ENCODE results near the gene MRPL51. TPM values are rescaled to one million over a fixed set of nuclear protein-coding genes. Genes with fewer than 3 reads are reported as not detected.
"Not testable (repeated sequence)": the region's sequence is repeated elsewhere in the genome, so short reads cannot be mapped to it uniquely, and the experiment has no call there.

MRPL51 gene
- polyA plus RNA-seq, 3 donors = 191 to 204 (median 196) TPM

DNA sequence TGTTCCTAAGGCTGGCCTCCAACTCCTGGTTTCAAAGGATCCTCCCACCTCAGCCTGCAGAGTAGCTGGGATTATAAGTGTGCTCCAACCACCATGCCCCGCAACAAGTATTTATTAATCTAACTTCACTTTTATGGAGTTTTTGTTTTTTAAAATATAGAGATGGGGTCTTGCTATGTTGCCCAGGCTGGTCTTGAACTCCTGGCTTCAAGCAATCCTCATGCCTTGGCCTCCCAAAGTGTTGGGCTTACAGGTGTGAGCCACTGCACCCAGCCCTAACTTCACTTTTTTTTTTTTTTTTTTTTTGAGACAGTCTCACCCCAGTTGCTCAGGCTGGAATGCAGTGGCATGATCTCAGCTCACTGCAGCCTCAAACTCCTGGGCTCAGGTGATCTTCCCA is 2.4 kb downstream of the MRPL51 start:
- DNase-seq (ENCODE audit: low read depth in 3 of 3, low spot score in 2 of 3) = not testable (repeated sequence)

- DNase-seq (ENCODE audit: low read depth in 3 of 3, low spot score in 2 of 3) = no peak
Measured at GRCh38 chr12:6489449-6489848, 3.6 kb downstream of the MRPL51 start.

GRCh38 chr12:6488240-6488639 is 4.8 kb downstream of the MRPL51 start:
- no peak for DNase-seq (ENCODE audit: low read depth in 3 of 3, low spot score in 2 of 3)

- DNase-seq (ENCODE audit: low read depth in 3 of 3, low spot score in 2 of 3) = no peak
Measured at GRCh38 chr12:6478416-6478815, 14.6 kb downstream of the MRPL51 start.

DNA sequence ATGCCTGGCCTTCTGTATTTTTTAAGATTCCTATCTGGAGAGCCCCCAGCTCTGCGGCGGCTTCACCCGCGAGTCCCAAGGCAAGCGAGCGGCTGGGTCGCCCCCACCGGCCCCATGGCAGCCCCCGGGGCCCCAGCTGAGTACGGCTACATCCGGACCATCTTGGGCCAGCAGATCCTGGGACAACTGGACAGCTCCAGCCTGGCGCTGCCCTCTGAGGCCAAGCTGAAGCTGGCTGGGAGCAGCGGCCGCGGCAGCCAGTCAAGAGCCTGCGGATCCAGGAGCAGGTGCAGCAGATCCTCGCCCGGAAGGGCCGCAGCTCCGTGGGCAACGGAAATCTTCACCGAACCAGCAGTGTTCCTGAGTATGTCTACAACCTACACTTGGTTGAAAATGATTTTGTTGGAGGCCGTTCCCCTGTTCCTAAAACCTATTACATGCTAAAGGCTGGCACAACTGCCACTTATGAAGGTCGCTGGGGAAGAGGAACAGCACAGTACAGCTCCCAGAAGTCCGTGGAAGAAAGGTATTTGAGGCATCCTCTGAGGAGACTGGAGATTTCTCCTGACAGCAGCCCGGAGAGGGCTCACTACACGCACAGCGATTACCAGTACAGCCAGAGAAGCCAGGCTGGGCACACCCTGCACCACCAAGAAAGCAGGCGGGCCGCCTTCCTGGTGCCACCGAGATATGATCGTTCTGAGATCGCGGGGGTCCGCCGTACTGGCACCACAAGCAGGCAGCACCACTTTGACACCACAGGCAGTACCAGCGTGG is 15.3 kb downstream of the MRPL51 start:
- DNase-seq (ENCODE audit: low read depth in 3 of 3, low spot score in 2 of 3) = not testable (repeated sequence)

GRCh38 chr12:6476489-6476888 is 16.6 kb downstream of the MRPL51 start:
- no peak for DNase-seq (ENCODE audit: low read depth in 3 of 3, low spot score in 2 of 3)

- DNase-seq (ENCODE audit: low read depth in 3 of 3, low spot score in 2 of 3) = not testable (repeated sequence)
Measured at GRCh38 chr12:6475233-6475975, 17.7 kb downstream of the MRPL51 start.

GRCh38 chr12:6472491-6472890 is 20.6 kb downstream of the MRPL51 start:
- no peak for DNase-seq (ENCODE audit: low read depth in 3 of 3, low spot score in 2 of 3)

DNA sequence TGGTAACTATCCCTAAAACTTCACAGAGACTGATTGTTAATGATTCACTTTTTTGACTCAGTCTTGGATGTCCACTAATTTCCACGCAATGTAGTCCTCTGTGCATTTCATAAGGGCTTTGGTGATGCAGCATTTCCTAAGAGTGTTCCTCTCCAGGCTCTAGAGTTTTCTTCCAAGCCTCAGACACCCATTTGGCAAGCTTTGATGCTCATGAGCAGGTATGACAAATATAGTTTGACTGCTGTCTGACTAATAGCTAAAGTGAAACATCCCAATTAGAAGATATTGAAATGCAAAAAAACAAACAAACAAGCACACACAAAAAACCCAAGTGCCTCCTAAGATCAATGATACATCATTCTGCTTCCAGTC is 21.1 kb downstream of the MRPL51 start:
- DNase-seq (ENCODE audit: low read depth in 3 of 3, low spot score in 2 of 3) = no peak

DNA sequence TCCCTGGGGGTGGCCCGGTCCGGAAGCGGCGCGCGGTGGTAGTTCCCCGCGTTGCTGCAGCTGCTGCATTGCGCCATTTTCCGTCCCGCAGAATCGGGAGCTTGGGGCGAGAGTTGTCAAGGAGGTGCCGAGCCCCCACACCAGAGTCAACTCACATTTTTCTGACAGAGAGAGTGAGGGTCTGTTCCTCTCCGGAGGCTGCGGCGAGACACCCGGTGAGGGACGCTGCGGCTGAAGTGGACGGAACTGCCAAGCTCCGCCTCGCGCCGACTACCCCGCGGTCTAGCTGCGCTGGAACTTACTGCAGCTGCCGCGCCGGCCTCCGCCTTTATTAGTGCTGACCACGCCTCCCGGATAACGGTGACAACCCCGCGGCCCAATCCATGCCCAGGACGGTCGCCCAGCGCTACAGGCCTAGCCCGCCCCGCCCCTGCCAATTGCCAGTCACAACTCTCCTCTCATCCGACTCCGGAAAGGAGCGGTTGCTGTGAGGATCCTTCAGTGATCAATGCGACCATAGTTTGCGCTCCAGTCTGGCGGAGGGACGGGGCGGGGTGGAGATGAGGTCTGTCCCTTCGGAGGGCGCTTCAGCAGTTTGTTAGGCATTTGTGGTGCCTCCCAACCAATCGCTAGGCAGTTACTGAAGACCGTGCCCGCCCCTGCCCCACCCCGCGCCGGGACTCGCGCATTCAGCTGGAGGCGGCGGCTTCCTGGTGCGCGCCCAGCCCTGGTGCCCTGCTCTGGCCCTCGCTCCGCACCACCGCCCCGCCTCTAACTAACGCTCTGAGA is 22.5 kb downstream of the MRPL51 start, which contains the start of gene VAMP1:
Gene VAMP1 (minus strand): TSS at position 303 of the 789 bp plus-strand sequence. CDS start 146 bp downstream, at position 157.
- peak; percentile 85 to 92 (median 91) for DNase-seq (ENCODE audit: low read depth in 3 of 3, low spot score in 2 of 3)

- no peak for DNase-seq (ENCODE audit: low read depth in 3 of 3, low spot score in 2 of 3)
Measured at GRCh38 chr12:6469609-6470374, 23.3 kb downstream of the MRPL51 start.

DNA sequence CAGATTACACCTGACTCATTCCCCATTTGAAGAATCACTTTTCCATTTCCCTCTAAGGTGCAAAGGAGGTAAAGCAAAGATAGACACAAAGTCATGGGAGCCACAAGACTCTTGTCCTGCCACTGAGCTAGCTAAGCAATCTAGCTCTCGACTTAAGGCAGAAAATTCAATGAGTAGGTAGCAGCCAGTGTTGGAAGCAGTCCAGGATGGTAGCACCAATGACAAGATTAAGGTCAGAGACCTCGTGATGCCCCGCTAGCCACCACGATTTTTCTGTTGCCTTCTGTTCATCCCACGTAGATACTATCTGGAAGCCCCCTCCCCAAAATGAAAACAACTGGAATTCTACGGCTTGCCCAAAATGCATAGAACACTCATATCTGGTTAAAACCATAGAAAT is 24.0 kb downstream of the MRPL51 start:
- DNase-seq (ENCODE audit: low read depth in 3 of 3, low spot score in 2 of 3) = no peak

- no peak for DNase-seq (ENCODE audit: low read depth in 3 of 3, low spot score in 2 of 3)
Measured at GRCh38 chr12:6468283-6468575, 24.8 kb downstream of the MRPL51 start.

DNA sequence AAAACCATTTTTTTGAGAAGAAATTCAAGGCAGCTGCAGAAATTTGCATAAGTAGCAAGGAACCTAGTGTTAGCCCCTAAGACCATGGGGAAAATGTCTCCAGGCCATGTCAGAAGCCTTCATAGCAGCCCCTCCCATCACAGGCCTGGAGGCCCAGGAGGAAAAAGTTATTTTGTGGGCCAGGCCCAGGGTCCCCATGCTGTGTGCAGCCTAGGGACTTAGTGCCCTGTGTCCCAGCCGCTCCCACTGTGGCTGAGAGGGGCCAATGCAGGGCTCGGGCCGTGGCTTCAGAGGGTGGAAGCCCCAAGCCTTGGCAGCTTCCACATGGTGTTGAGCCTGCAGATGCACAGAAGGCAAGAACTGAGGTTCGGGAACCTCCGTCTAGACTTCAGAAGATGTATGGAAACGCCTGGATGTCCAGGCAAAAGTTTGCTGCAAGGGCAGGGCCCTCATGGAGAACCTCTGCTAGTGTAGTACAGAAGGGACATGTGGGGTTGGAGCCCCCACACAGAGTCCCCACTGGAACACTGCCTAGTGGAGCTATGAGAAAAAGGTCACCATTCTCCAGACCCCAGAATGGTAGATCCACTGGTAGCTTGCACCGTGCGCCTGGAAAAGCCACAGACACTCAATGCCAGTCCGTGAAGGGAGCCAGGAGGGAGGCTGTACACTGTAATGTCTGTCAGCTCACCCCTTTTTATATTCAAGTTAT is 25.3 kb downstream of the MRPL51 start:
- not testable (repeated sequence) for DNase-seq (ENCODE audit: low read depth in 3 of 3, low spot score in 2 of 3)

DNA sequence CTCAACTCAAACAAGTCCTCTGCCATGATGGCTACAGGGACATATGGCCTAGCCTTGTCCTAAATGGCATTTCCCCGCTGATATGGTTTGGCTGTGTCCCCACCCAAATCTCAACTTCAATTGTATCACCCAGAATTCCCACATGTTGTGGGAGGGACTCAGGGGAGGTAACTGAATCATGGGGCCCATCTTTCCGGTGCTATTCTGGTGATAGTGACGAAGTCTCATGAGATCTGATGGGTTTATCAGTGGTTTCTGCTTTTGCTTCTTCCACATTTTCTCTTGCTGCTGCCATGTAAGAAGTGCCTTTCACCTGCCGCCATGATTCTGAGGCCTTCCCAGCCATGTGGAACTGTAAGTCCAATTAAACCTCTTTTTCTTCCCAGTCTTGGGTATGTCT is 26.3 kb downstream of the MRPL51 start:
- not testable (repeated sequence) for DNase-seq (ENCODE audit: low read depth in 3 of 3, low spot score in 2 of 3)

GRCh38 chr12:6466184-6466573 is 26.9 kb downstream of the MRPL51 start:
- DNase-seq (ENCODE audit: low read depth in 3 of 3, low spot score in 2 of 3) = no peak

- peak in 2 of 3 donors; percentile 53 to 56 for DNase-seq (ENCODE audit: low read depth in 3 of 3, low spot score in 2 of 3)
Measured at GRCh38 chr12:6465467-6466183, 27.4 kb downstream of the MRPL51 start.

DNA sequence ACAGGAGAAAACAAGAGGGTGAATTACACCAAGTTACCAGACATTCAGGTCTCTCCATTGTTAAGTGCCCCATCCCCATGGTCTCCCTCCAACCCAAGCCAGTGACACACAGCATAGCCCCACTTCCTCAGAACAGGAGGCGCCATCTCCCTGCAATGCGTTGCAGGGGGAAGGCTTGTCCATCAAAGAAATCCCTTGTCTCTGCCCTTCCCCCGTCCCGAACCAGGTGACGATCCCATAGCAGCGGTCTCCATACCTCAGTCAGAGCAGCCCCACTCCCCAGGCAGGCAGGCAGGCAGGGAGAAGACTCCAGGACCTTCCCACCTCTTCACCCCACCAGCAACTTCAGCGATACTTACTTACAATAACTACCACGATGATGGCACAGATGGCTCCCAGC is 28.5 kb downstream of the MRPL51 start:
- DNase-seq (ENCODE audit: low read depth in 3 of 3, low spot score in 2 of 3) = no peak

DNA sequence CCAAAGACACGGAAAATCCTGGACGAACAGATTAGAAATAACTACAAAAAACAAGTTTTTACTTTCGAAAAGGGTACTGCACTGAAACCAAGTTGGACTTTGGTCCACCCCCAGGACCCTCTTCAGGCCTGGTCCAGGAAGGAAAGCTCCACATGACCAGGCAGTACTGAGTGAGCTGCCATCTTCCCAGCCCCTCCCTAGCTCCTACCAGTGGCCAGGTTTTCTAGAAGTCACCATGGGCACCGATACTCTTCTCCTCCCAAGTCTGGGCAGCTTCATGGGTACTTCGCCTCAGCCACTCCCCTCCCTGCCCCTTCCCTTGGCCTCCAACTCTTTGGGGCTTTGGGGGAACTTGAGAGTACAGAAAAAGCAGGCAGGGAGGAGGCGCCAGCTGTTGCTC is 29.2 kb downstream of the MRPL51 start:
- DNase-seq (ENCODE audit: low read depth in 3 of 3, low spot score in 2 of 3) = no peak
